Cardiac muscle cell (in vitro differentiated cells and primary cell): ENCODE data around the gene NUP85. TPM values are rescaled to one million over a fixed set of nuclear protein-coding genes. Genes with fewer than 3 reads are reported as not detected.
A peak's percentile ranks its signal among the peaks of the same experiment; 100 is the strongest.

Source experiments
- DNase-seq, 2 donors: peaks; one replicate each; pipeline versions ENCODE4 v3.0.0 to v3.0.0-alpha.2; 2010 to 2017; ENCODE audit warnings: low read depth in 1 of 2, low spot score in 1 of 2
- H3K27ac ChIP-seq: fragments of 200-600 bp; sonication (generic); 2 replicates; pipeline ENCODE4 v1.5.1; 2016
- H3K27me3 ChIP-seq: fragments of 200-600 bp; sonication (generic); 2 replicates; pipeline ENCODE4 v1.6.0; 2016; ENCODE audit warnings: control low read depth
- H3K36me3 ChIP-seq: fragments of 200-600 bp; sonication (generic); 2 replicates; pipeline ENCODE4 v1.5.1; 2016; ENCODE audit warnings: control low read depth
- H3K4me1 ChIP-seq: fragments of 200-600 bp; sonication (generic); 2 replicates; pipeline ENCODE4 v1.8.1; 2017; ENCODE audit warnings: low read depth, mild to moderate bottlenecking, mixed run types
- H3K4me3 ChIP-seq: fragments of 200-600 bp; sonication (generic); 2 replicates; pipeline ENCODE4 v1.5.1; 2016; ENCODE audit warnings: mild to moderate bottlenecking
- H3K9me3 ChIP-seq: fragments of 200-600 bp; sonication (generic); 2 replicates; pipeline ENCODE4 v1.5.1; 2017; ENCODE audit warnings: low read depth, mild to moderate bottlenecking, control low read depth
- polyA plus RNA-seq: library from polyadenylated mRNA; unstranded; fragments of >200 nt; fragmentation: Nextera tagmentation; extraction: Ambion mirVana; gene quantifications from 2 replicates; pipeline ENCODE4 v1.2.1, GENCODE V29; 2016
- total RNA-seq: library from RNA; depleted of rRNA; stranded (reverse); fragments of >200 nt; gene quantifications from 2 replicates; pipeline ENCODE4 v1.2.3, GENCODE V29; 2016
- TF ChIP-seq, protein P1 (sequence below): IDR thresholded peaks from 2 replicates; pipeline ENCODE4 v1.5.1; 2012; ENCODE audit warnings: low read depth, mild to moderate bottlenecking, low read length

NUP85 gene
- total and polyA plus RNA-seq, 2 experiments from 2014 or later, result 23.4 to 51.9 TPM

DNA sequence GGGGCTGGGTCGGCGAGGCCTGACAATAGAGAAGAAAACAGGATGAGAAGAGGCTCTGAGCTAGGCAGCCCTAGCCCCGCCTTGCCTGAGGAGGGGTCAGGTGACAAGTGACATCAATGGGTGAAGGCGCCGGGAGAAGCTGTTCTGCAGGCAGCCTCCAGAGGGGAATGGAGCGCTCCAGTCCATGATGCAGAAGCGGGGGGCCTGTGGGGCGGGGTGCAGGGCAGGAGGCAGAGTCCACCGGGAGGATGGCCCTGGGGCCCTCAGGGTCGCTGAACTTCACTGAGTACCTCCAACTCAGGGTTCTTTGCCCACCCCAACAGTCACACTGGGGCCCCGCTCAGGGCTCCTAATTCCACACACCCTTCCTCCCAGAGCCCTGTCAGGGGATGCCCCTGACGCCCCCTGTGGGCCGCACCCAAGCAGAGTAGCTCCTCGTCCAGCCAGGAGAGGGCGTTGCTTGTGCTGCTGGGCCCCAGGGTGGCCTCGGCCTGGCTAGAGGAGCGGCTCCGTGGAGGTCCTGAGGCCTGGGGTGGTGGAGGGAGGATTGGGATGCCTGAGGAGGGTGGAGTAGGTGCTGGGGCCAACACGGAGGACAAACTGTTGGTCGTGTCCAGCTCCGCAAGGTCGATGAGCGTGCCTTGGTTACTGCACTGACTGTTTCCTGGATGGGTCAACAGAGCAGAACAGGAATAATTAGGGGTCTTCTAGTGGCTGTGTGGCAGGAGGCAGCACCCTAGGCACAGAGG lies 35.1 kb downstream of the NUP85 start:
- Histone ChIP-seq H3K4me3 (no peak overlapping the region), H3K27me3 (no peaks in the 10 kb centered on the region), H3K27ac (peak overlapping the region; percentile 52), H3K4me1 (no peaks in the 10 kb centered on the region), H3K9me3 (no peaks in the 10 kb centered on the region), H3K36me3 (peaks cover 33% of the 10 kb centered on the region)
- DNase-seq, result peak; percentile 40 to 44
- TF ChIP-seq, protein P1, sequence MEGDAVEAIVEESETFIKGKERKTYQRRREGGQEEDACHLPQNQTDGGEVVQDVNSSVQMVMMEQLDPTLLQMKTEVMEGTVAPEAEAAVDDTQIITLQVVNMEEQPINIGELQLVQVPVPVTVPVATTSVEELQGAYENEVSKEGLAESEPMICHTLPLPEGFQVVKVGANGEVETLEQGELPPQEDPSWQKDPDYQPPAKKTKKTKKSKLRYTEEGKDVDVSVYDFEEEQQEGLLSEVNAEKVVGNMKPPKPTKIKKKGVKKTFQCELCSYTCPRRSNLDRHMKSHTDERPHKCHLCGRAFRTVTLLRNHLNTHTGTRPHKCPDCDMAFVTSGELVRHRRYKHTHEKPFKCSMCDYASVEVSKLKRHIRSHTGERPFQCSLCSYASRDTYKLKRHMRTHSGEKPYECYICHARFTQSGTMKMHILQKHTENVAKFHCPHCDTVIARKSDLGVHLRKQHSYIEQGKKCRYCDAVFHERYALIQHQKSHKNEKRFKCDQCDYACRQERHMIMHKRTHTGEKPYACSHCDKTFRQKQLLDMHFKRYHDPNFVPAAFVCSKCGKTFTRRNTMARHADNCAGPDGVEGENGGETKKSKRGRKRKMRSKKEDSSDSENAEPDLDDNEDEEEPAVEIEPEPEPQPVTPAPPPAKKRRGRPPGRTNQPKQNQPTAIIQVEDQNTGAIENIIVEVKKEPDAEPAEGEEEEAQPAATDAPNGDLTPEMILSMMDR, result peak; percentile 75

DNA sequence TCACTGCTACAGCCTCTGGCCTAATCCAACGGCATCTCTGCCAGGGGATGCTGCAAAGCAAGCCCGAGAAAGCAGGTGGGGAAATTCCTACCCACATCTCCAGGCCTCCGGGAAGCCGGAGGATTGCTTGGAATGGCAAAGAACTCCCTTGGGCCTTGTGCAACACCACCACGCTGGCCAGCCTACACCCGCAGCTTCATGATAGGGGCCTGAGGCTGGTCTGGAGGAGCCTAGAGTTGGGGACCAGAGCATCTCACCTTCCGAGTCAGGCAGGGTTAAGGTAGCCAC lies 35.6 kb downstream of the NUP85 start:
- no peaks in the 10 kb centered on the region for H3K9me3 ChIP-seq
- H3K4me1 ChIP-seq, result no peaks in the 10 kb centered on the region
- H3K27ac ChIP-seq, result no peak overlapping the region
- no peaks in the 10 kb centered on the region for H3K27me3 ChIP-seq
- DNase-seq, result peak in 1 of 2 donors; percentile 62
- TF ChIP-seq, protein P1, result no peak
- no peak overlapping the region for H3K4me3 ChIP-seq
- H3K36me3 ChIP-seq, result peaks cover 38% of the 10 kb centered on the region

DNA sequence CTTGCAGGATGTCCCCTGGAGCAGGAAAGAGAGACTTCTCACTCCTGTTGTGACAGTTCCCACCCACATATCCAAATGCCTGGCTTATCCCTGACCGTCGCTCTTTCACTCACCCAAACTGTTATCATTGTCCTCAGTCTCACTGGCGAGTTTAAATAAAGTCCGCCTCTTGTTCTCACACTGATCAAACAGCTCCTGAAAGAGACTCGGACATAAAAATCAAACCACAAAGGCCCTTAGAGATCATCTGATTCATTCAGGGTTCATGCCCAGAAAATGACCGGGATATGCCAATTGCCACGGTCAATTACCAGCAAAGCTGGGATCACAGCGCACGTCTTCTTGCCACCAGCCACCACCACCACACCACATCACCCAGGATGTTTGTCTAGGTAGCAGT lies 36.0 kb downstream of the NUP85 start:
- Histone ChIP-seq H3K4me1 (no peaks in the 10 kb centered on the region), H3K27ac (no peak overlapping the region), H3K27me3 (no peaks in the 10 kb centered on the region), H3K9me3 (no peaks in the 10 kb centered on the region), H3K36me3 (peaks cover 38% of the 10 kb centered on the region), H3K4me3 (no peak overlapping the region)
- TF ChIP-seq, protein P1, result no peak
- no peak for DNase-seq

DNA sequence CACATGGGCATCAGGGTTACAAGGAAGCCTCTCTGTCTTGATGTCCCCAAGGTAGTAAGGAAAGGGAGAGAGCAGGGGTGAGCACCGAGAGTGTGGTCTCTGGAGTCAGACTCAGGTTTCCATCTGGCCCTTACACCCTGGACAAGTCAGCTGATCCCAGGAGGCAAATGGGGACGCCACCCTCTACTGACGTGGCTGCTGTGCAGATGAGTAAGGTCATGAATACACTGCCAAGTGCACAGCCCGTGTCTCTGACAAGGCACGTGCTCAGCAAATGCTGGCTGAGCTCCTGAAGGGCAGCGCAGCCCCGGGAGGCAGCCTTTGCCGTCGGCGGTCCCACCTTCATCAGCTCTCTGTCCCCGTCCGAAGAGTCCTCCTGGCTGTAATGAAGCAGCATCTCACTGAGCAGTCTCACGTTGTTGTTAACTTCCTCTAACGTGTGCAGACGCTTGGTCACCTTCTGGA lies 36.5 kb downstream of the NUP85 start:
- no peak overlapping the region for H3K27ac ChIP-seq
- TF ChIP-seq, protein P1, result no peak
- no peaks in the 10 kb centered on the region for H3K9me3 ChIP-seq
- no peak for DNase-seq
- H3K27me3 ChIP-seq, result no peaks in the 10 kb centered on the region
- H3K36me3 ChIP-seq, result peaks cover 33% of the 10 kb centered on the region
- no peaks in the 10 kb centered on the region for H3K4me1 ChIP-seq
- no peak overlapping the region for H3K4me3 ChIP-seq

DNA sequence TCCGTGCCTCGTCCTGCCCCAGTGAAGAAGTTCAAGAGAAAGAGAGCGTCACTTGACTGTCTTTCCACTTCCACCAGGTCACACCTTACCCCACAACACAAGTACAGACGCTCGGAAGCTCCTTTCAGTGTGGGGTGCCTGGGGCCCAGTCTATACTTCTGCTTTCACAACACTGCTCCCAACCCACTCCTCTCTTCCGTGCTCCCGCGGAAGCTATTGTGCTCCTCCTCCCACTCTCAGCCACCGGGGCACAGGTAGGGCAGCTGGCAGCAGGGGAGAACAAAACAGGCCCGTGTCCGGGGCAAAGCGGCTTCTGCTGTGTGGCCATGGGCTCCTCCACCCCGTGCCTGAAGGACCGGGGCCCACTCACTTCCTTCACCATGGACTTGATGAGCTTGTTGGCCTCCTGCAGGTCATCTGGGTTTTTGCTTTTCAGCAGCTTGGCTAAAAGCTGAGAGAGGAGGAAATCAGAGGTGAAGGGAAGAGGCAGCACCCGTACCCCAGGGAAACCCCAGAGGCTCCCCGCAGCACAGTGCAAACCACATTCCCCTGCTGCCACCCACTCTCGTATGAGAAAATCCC lies 37.1 kb downstream of the NUP85 start:
- no peak overlapping the region for H3K27ac ChIP-seq
- H3K4me1 ChIP-seq, result no peaks in the 10 kb centered on the region
- no peak overlapping the region for H3K4me3 ChIP-seq
- TF ChIP-seq, protein P1, result no peak
- DNase-seq, result no peak
- no peaks in the 10 kb centered on the region for H3K9me3 ChIP-seq
- H3K27me3 ChIP-seq, result no peaks in the 10 kb centered on the region
- peaks cover 31% of the 10 kb centered on the region for H3K36me3 ChIP-seq
